H9 (cell line): Measurements from ENCODE around the gene PEX7. TPM values are rescaled to one million over a fixed set of nuclear protein-coding genes. Genes with fewer than 3 reads are reported as not detected.

Experiments
- DNase-seq: peaks from one replicate; pipeline ENCODE4 v3.0.0-alpha.2; 2017
- H2AFZ ChIP-seq: one replicate; pipeline ENCODE4 v1.6.1; 2013; ENCODE audit warnings: mild to moderate bottlenecking, low read length, control low read depth, moderate library complexity
- H2AK5ac ChIP-seq: 2 replicates; pipeline ENCODE4 v1.6.1; 2013; ENCODE audit warnings: low read length, control low read depth, mixed read lengths; ENCODE audit not compliant: insufficient read length
- H2BK120ac ChIP-seq: one replicate; pipeline ENCODE4 v1.6.1; 2013; ENCODE audit warnings: low read depth, mild to moderate bottlenecking, low read length, control low read depth, inconsistent platforms; ENCODE audit not compliant: poor library complexity, severe bottlenecking
- H2BK12ac ChIP-seq: 2 replicates; pipeline ENCODE4 v1.6.1; 2013; ENCODE audit warnings: low read length, control low read depth, mixed read lengths, low read depth; ENCODE audit not compliant: insufficient read length
- H2BK15ac ChIP-seq: 2 replicates; pipeline ENCODE4 v1.6.1; 2013; ENCODE audit warnings: low read depth, low read length, control low read depth
- H2BK20ac ChIP-seq: one replicate; pipeline ENCODE4 v1.6.1; 2013; ENCODE audit warnings: low read depth, mild to moderate bottlenecking, low read length, control low read depth, inconsistent platforms; ENCODE audit not compliant: poor library complexity, severe bottlenecking
- H2BK5ac ChIP-seq: 2 replicates; pipeline ENCODE4 v1.6.1; 2013; ENCODE audit warnings: low read length, control low read depth, mixed read lengths; ENCODE audit not compliant: insufficient read length
- H3K14ac ChIP-seq: 2 replicates; pipeline ENCODE4 v1.6.1; 2013; ENCODE audit warnings: low read length, control low read depth; ENCODE audit not compliant: insufficient read depth
- H3K18ac ChIP-seq: 2 replicates; pipeline ENCODE4 v1.6.1; 2013; ENCODE audit warnings: low read depth, mild to moderate bottlenecking, mixed read lengths, low read length, control low read depth; ENCODE audit not compliant: insufficient read length
- H3K23ac ChIP-seq: 2 replicates; pipeline ENCODE4 v1.6.1; 2013; ENCODE audit warnings: low read length, control low read depth, mixed read lengths, low read depth; ENCODE audit not compliant: insufficient read length
- H3K23me2 ChIP-seq: 2 replicates; pipeline ENCODE4 v1.6.1; 2013; ENCODE audit warnings: low read depth, mild to moderate bottlenecking, mixed read lengths, low read length, control low read depth; ENCODE audit not compliant: insufficient read length, poor library complexity, severe bottlenecking
- H3K27ac ChIP-seq: 2 replicates; pipeline ENCODE4 v1.5.1; 2013; ENCODE audit warnings: low read length, control low read depth, mixed read lengths, low read depth; ENCODE audit not compliant: insufficient read length
- H3K27me3 ChIP-seq: 2 replicates; pipeline ENCODE4 v1.6.1; 2013; ENCODE audit warnings: low read length, control low read depth, inconsistent platforms; ENCODE audit not compliant: insufficient read depth
- H3K4ac ChIP-seq: 2 replicates; pipeline ENCODE4 v1.6.1; 2013; ENCODE audit warnings: low read depth, mild to moderate bottlenecking, control low read depth, inconsistent platforms, low read length, moderate library complexity
- H3K4me1 ChIP-seq: 2 replicates; pipeline ENCODE4 v1.6.1; 2013; ENCODE audit warnings: low read length, control low read depth, inconsistent platforms; ENCODE audit not compliant: insufficient read depth
- H3K4me2 ChIP-seq: 2 replicates; pipeline ENCODE4 v1.6.1; 2013; ENCODE audit warnings: low read length, control low read depth, mixed read lengths; ENCODE audit not compliant: insufficient read length, insufficient read depth
- H3K56ac ChIP-seq: 2 replicates; pipeline ENCODE4 v1.6.1; 2013; ENCODE audit warnings: low read depth, mild to moderate bottlenecking, mixed read lengths, low read length, control low read depth; ENCODE audit not compliant: insufficient read length
- H3K79me1 ChIP-seq: 2 replicates; pipeline ENCODE4 v1.6.1; 2013; ENCODE audit warnings: low read depth, mild to moderate bottlenecking, moderate library complexity, low read length, control low read depth, inconsistent platforms; ENCODE audit not compliant: insufficient read depth, poor library complexity, severe bottlenecking
- H3K79me2 ChIP-seq: 2 replicates; pipeline ENCODE4 v1.6.1; 2013; ENCODE audit warnings: low read length, control low read depth, inconsistent platforms; ENCODE audit not compliant: insufficient read depth
- H3K9ac ChIP-seq: 2 replicates; pipeline ENCODE4 v1.6.1; 2013; ENCODE audit warnings: low read length, control low read depth, mixed read lengths; ENCODE audit not compliant: insufficient read length; ENCODE audit errors: extremely low read depth
- H3K9me3 ChIP-seq: one replicate; pipeline ENCODE4 v1.6.1; 2013; ENCODE audit warnings: low read depth, low read length, inconsistent platforms; ENCODE audit not compliant: control insufficient read depth
- H3T11ph ChIP-seq: one replicate; pipeline ENCODE4 v1.6.1; 2013; ENCODE audit warnings: mild to moderate bottlenecking, low read length, control low read depth, inconsistent platforms
- H4K20me1 ChIP-seq: one replicate; pipeline ENCODE4 v1.6.1; 2013; ENCODE audit not compliant: control insufficient read depth, insufficient read length, insufficient read depth
- H4K5ac ChIP-seq: 2 replicates; pipeline ENCODE4 v1.6.1; 2013; ENCODE audit warnings: low read depth, mild to moderate bottlenecking, mixed read lengths, low read length, control low read depth; ENCODE audit not compliant: insufficient read length
- H4K8ac ChIP-seq: replicated peaks from 2 replicates; pipeline ENCODE4 v1.6.1; 2013; ENCODE audit warnings: low read length, control low read depth, mixed read lengths, low read depth; ENCODE audit not compliant: insufficient read length
- H4K91ac ChIP-seq: 2 replicates; pipeline ENCODE4 v1.6.1; 2013; ENCODE audit warnings: low read depth, mild to moderate bottlenecking, moderate library complexity, mixed read lengths, low read length, control low read depth; ENCODE audit not compliant: insufficient read length
- H3K27ac Mint-ChIP-seq, 3 experiments: 2 replicates in 2 of 3; 3 replicates in 1 of 3; pipeline ENCODE4 v1.8.0; 2020 to 2021; ENCODE audit warnings: mixed read lengths in 3 of 3, mild to moderate bottlenecking in 1 of 3, moderate library complexity in 1 of 3
- H3K27me3 Mint-ChIP-seq: 2 replicates; pipeline ENCODE4 v1.8.0; 2021; ENCODE audit warnings: low read depth, mild to moderate bottlenecking, moderate library complexity, mixed read lengths
- H3K36me3 Mint-ChIP-seq, 3 experiments: 2 replicates in 2 of 3; 3 replicates in 1 of 3; pipeline ENCODE4 v1.8.0; 2020 to 2021; ENCODE audit warnings: low read depth in 3 of 3, mixed read lengths in 3 of 3; ENCODE audit not compliant: insufficient read depth in 1 of 3
- H3K4me1 Mint-ChIP-seq, 2 experiments: 2 replicates each; pipeline ENCODE4 v1.8.0; 2020; ENCODE audit warnings: mixed read lengths in 2 of 2
- H3K4me3 Mint-ChIP-seq, 2 experiments: 2 replicates in 1 of 2; 3 replicates in 1 of 2; pipeline ENCODE4 v1.8.0; 2020 to 2021; ENCODE audit warnings: mild to moderate bottlenecking in 2 of 2, mixed read lengths in 2 of 2, moderate library complexity in 1 of 2
- H3K9me3 Mint-ChIP-seq, 2 experiments: 2 replicates in 1 of 2; 3 replicates in 1 of 2; pipeline ENCODE4 v1.8.0; 2020; ENCODE audit warnings: mild to moderate bottlenecking in 2 of 2, mixed read lengths in 2 of 2, moderate library complexity in 1 of 2
- CTCF ChIP-seq: fragments of 200-600 bp; sonication (generic); conservative IDR thresholded peaks from 3 replicates; pipeline ENCODE4 v1.8.0; 2021; ENCODE audit warnings: antibody characterized with exemption, mild to moderate bottlenecking
- whole genome bisulfite sequencing: extraction: QIAGEN DNeasy Blood & Tissue Kit; methylation state at CpG from one replicate; pipeline ENCODE4 v1.1.7; 2013; ENCODE audit warnings: missing lambda C conversion rate, low lambda C conversion rate, mixed read lengths; ENCODE audit not compliant: insufficient read length; ENCODE audit errors: extremely low coverage; 5-methylcytosine and 5-hydroxymethylcytosine counted together
- total RNA-seq: library from RNA; stranded (reverse); gene quantifications from 2 replicates; pipeline ENCODE4 v1.2.1, GENCODE V29; 2021

The PEX7 gene
- total RNA-seq, 1 experiment from 2014 or later = 8.4 TPM

- H2BK15ac ChIP-seq = no peak overlapping the region
- TF ChIP-seq CTCF = no peak
- H2AFZ ChIP-seq = no peak overlapping the region
- no peak for DNase-seq
- no peaks in the 10 kb centered on the region for H4K20me1 ChIP-seq
- no peaks in the 10 kb centered on the region for H3K9me3 ChIP-seq
- no peaks in the 10 kb centered on the region for H3K27me3 ChIP-seq
- H3K27ac ChIP-seq = no peak overlapping the region
- H2BK20ac ChIP-seq = no peak overlapping the region
- no peak overlapping the region for H3K23ac ChIP-seq
- no peak overlapping the region for H3K4me2 ChIP-seq
- H3K4ac ChIP-seq = no peak overlapping the region
- Mint-ChIP-seq H3K36me3 (no peaks in the 10 kb centered on the region), H3K4me3 (no peak overlapping the region), H3K27ac (peak overlapping the region in 1 of 3 experiments; percentile 13; a peak in 1 of 7 replicates), H3K27me3 (no peaks in the 10 kb centered on the region), H3K9me3 (no peaks in the 10 kb centered on the region), H3K4me1 (no peaks in the 10 kb centered on the region)
- no peaks in the 10 kb centered on the region for H3K79me2 ChIP-seq
- no peak overlapping the region for H3T11ph ChIP-seq
- no peak overlapping the region for H3K14ac ChIP-seq
- H2BK5ac ChIP-seq = no peak overlapping the region
- no peak overlapping the region for H2AK5ac ChIP-seq
- H4K91ac ChIP-seq = no peak overlapping the region
- H3K18ac ChIP-seq = no peak overlapping the region
- H3K23me2 ChIP-seq = no peaks in the 10 kb centered on the region
- H3K9ac ChIP-seq = no peak overlapping the region
- no peak overlapping the region for H3K56ac ChIP-seq
- H4K5ac ChIP-seq = no peak overlapping the region
- H4K8ac ChIP-seq = no peak overlapping the region
- no peaks in the 10 kb centered on the region for H3K4me1 ChIP-seq
- WGBS = no CpG with 5 or more reads among the region's 1 CpG
- no peak overlapping the region for H2BK120ac ChIP-seq
- H3K79me1 ChIP-seq = no peaks in the 10 kb centered on the region
- H2BK12ac ChIP-seq = no peak overlapping the region
Measured at GRCh38 chr6:136887953-136888352, 65.6 kb downstream of the PEX7 start.
